DOHH2 (cell line): ENCODE results near the gene FAAP20.

ENCODE experiments used
- H3F3A ChIP-seq: fragments of 200-600 bp; sonication (generic), shearing (Covaris generic); 2 replicates; pipeline ENCODE4 v1.6.0; 2016; ENCODE audit warnings: antibody characterized with exemption, mild to moderate bottlenecking; ENCODE audit not compliant: control insufficient read depth, insufficient read depth
- H3K27ac ChIP-seq: fragments of 200-600 bp; sonication (generic); 2 replicates; pipeline ENCODE4 v1.5.1; 2014; ENCODE audit warnings: low read depth, mild to moderate bottlenecking, low read length, moderate library complexity
- H3K27me3 ChIP-seq: fragments of 200-600 bp; sonication (generic); 2 replicates; pipeline ENCODE4 v1.6.1; 2014; ENCODE audit warnings: mild to moderate bottlenecking, low read length, mixed read lengths; ENCODE audit not compliant: control insufficient read depth
- H3K36me3 ChIP-seq: fragments of 200-600 bp; sonication (generic); 2 replicates; pipeline ENCODE4 v1.6.1; 2014; ENCODE audit warnings: mild to moderate bottlenecking, low read length, moderate library complexity, mixed read lengths; ENCODE audit not compliant: control insufficient read depth
- H3K4me1 ChIP-seq: fragments of 200-600 bp; sonication (generic); 2 replicates; pipeline ENCODE4 v1.6.1; 2014; ENCODE audit warnings: mild to moderate bottlenecking, low read length, mixed read lengths; ENCODE audit not compliant: control insufficient read depth
- H3K4me2 ChIP-seq: fragments of 200-600 bp; sonication (generic); 2 replicates; pipeline ENCODE4 v1.6.0; 2014; ENCODE audit warnings: mild to moderate bottlenecking, low read length, moderate library complexity
- H3K4me3 ChIP-seq: fragments of 200-600 bp; sonication (generic); 2 replicates; pipeline ENCODE4 v1.5.1; 2014; ENCODE audit warnings: mild to moderate bottlenecking, low read length, mixed read lengths
- H3K79me2 ChIP-seq: fragments of 200-600 bp; sonication (generic); 2 replicates; pipeline ENCODE4 v1.6.1; 2014; ENCODE audit warnings: mild to moderate bottlenecking, low read length, mixed read lengths; ENCODE audit not compliant: control insufficient read depth
- H3K9me2 ChIP-seq: fragments of 200-600 bp; sonication (generic); replicated peaks from 2 replicates; pipeline ENCODE4 v1.6.1; 2014; ENCODE audit warnings: mild to moderate bottlenecking, low read length, mixed read lengths; ENCODE audit not compliant: control insufficient read depth
- H3K9me3 ChIP-seq: fragments of 200-600 bp; sonication (generic); 2 replicates; pipeline ENCODE4 v1.6.1; 2014; ENCODE audit warnings: antibody characterized with exemption, low read length, mixed read lengths; ENCODE audit not compliant: control insufficient read depth, insufficient read depth
- H4K20me1 ChIP-seq: fragments of 200-600 bp; sonication (generic); 2 replicates; pipeline ENCODE4 v1.6.0; 2014; ENCODE audit warnings: low read depth, mild to moderate bottlenecking, antibody characterized with exemption, low read length, moderate library complexity; ENCODE audit not compliant: control insufficient read depth, insufficient read depth
- EZH2phosphoT487 ChIP-seq: fragments of 200-600 bp; sonication (generic); IDR thresholded peaks from 2 replicates; pipeline ENCODE4 v1.6.1; 2017; ENCODE audit warnings: borderline replicate concordance, mild to moderate bottlenecking, antibody characterized with exemption, low read length, moderate library complexity, mixed read lengths
- TF ChIP-seq, protein P1 (sequence below): fragments of 200-600 bp; sonication (generic); IDR thresholded peaks from one replicate; pipeline ENCODE4 v1.5.1; 2014; ENCODE audit warnings: antibody characterized with exemption, mild to moderate bottlenecking, low read depth, low read length; ENCODE audit not compliant: poor library complexity, severe bottlenecking

FAAP20 gene

DNA sequence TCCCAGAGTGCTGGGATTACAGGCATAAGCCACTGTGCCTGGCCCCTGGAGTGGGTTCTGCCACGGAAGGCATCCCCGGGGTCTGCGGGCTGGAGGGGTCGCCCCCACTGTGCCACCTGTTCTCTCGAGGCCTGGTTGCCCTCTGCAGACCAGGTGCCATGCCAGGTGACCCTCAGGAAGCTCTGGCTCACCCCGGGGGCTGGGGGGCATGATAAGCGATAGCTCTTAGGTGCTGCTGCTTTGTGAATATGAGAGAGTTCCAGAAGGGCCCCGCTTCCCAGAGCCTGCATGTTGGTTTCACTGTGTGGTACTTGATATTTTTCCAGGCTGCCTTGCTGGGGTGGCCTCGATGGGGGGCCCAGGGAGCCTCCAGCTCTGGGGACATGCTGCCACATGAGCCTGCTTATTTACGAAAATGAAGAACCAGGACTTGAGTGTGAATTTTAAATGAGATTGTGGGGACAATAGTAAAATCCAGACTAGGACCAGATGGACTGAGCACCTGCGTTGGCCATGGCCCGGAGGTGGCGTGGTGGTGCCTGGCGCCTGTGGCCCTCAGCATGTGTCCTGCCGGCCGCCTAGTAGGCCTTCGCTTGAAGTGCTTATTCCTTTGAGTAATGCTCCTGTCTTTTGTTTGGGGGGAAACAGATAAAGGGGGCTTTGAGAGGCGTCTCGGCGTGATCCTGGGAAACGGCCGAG is 40.9 kb upstream of the FAAP20 start:
- Histone ChIP-seq H4K20me1 (no peaks in the 10 kb centered on the region), H3K4me1 (peaks cover 14% of the 10 kb centered on the region), H3K27me3 (peaks cover 5% of the 10 kb centered on the region; the same call in 1 of the 2 replicates), H3K36me3 (no peaks in the 10 kb centered on the region), H3K27ac (no peak overlapping the region), H3K4me2 (no peak overlapping the region), H3F3A (no peaks in the 10 kb centered on the region), H3K9me2 (no peaks in the 10 kb centered on the region), H3K4me3 (no peak overlapping the region), H3K79me2 (no peaks in the 10 kb centered on the region), H3K9me3 (no peaks in the 10 kb centered on the region)
- TF ChIP-seq, protein P1, sequence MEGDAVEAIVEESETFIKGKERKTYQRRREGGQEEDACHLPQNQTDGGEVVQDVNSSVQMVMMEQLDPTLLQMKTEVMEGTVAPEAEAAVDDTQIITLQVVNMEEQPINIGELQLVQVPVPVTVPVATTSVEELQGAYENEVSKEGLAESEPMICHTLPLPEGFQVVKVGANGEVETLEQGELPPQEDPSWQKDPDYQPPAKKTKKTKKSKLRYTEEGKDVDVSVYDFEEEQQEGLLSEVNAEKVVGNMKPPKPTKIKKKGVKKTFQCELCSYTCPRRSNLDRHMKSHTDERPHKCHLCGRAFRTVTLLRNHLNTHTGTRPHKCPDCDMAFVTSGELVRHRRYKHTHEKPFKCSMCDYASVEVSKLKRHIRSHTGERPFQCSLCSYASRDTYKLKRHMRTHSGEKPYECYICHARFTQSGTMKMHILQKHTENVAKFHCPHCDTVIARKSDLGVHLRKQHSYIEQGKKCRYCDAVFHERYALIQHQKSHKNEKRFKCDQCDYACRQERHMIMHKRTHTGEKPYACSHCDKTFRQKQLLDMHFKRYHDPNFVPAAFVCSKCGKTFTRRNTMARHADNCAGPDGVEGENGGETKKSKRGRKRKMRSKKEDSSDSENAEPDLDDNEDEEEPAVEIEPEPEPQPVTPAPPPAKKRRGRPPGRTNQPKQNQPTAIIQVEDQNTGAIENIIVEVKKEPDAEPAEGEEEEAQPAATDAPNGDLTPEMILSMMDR: no peak
- TF ChIP-seq EZH2phosphoT487: no peak

DNA sequence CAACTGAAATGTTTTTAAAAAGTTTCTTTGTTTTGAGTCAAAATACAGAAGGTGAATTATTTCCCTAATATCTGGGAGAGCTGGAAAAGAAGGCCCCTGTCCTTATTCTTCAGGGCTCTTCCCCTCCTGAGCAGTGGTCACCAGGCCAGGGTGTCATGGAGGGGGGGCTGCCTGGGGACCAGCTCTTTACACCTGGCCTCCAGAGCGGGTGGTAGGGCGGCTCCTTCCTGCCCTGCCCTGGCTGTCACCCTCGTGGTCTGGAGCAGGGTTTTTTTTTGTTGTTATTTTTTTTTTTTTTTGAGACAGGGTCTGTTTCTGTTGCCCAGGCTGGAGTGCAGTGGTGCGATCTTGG is 40.2 kb upstream of the FAAP20 start:
- no peaks in the 10 kb centered on the region for H3K9me3 ChIP-seq
- H3K4me3 ChIP-seq: no peak overlapping the region
- TF ChIP-seq, protein P1: no peak
- TF ChIP-seq EZH2phosphoT487: no peak
- H3K9me2 ChIP-seq: no peaks in the 10 kb centered on the region
- H3K36me3 ChIP-seq: no peaks in the 10 kb centered on the region
- peaks cover 5% of the 10 kb centered on the region; the same call in 1 of the 2 replicates for H3K27me3 ChIP-seq
- H4K20me1 ChIP-seq: 0 out of 2 replicates have a peak, but pooled peaks cover 6% of the 10 kb centered on the region
- peaks cover 14% of the 10 kb centered on the region for H3K4me1 ChIP-seq
- H3F3A ChIP-seq: no peaks in the 10 kb centered on the region
- no peak overlapping the region for H3K27ac ChIP-seq
- H3K4me2 ChIP-seq: no peak overlapping the region; the same call in 1 of the 2 replicates
- no peaks in the 10 kb centered on the region for H3K79me2 ChIP-seq

DNA sequence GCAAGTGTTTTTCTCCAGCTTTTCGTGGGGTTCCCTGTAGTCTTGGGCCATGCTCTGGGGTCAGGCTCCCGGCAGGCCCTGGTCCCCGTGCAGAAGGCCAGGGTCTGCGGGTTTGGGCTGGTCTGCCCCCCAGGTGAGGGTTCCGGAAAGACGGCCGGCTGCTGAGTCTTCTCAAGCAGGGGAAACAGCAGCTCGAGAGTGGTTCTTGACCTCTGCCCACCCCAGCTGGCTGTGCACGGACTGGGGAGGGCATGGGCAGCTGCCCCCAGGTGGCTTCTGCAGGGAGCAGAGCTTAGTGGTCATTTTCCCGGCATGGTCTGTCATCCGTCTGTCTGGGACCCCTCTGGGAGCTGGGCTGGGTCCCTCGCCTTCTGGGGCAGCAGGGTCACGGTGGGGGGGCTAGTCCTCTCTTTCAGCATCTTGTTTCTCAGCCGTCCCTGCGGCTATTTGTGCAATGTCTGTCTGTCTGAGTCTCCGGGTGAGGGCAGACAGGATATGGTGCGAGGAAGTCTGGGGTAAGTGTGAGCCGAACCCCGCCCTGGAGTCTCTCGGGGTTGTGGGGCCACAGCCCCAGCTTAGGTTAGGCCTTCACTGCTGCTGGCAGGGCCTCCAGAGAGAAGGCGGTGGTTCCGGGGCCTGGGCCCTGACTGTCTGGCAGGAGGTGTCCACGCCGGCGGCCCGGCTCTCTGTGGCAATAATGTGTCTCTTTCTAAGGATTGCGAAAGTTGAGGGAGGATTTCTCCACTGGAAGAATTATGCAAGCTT is 39.6 kb upstream of the FAAP20 start:
- H3F3A ChIP-seq: no peaks in the 10 kb centered on the region
- peaks cover 10% of the 10 kb centered on the region for H3K27me3 ChIP-seq
- no peaks in the 10 kb centered on the region for H3K9me3 ChIP-seq
- H3K9me2 ChIP-seq: no peaks in the 10 kb centered on the region
- H3K4me2 ChIP-seq: no peak overlapping the region; the same call in 1 of the 2 replicates
- H4K20me1 ChIP-seq: 0 out of 2 replicates have a peak, but pooled peaks cover 7% of the 10 kb centered on the region
- H3K4me3 ChIP-seq: no peak overlapping the region
- TF ChIP-seq, protein P1: no peak
- no peak for TF ChIP-seq EZH2phosphoT487
- no peaks in the 10 kb centered on the region for H3K36me3 ChIP-seq
- H3K27ac ChIP-seq: no peak overlapping the region
- no peaks in the 10 kb centered on the region for H3K79me2 ChIP-seq
- peaks cover 14% of the 10 kb centered on the region for H3K4me1 ChIP-seq
